ENCODE results near the gene LILRB1. TPM values are rescaled to one million over a fixed set of nuclear protein-coding genes. Genes with fewer than 3 reads are reported as not detected.
A peak's percentile ranks its signal among the peaks of the same experiment; 100 is the strongest.

LILRB1 gene
- total RNA-seq, 1 experiment from 2014 or later, result not detected

GRCh38 chr19:54653181-54653809 is 23.0 kb downstream of the LILRB1 start:
- ChIA-PET POLR2A (ENCODE audit: unreplicated experiment) (no interaction called here), CTCF (interaction anchor here (0.7 kb wide), 1 partner anchor 376 kb away, joined by 3 read pairs; no protein-coding TSS in a partner anchor)
- Histone ChIP-seq H3K27ac (ENCODE audit: low read length) (no peak overlapping the region), H3K4me3 (ENCODE audit: low read length) (no peak overlapping the region), H4K20me1 (ENCODE audit: low read length) (no peaks in the 10 kb centered on the region), H2AFZ (ENCODE audit: low read length) (no peak overlapping the region), H3K9me2 (replicated peaks; ENCODE audit: low read length) (no peaks in the 10 kb centered on the region), H3F3A (ENCODE audit: low read length, unreplicated experiment) (no peaks in the 10 kb centered on the region), H3K36me3 (ENCODE audit: low read depth, low read length) (no peaks in the 10 kb centered on the region), H3K9me3 (ENCODE audit: low read length) (no peaks in the 10 kb centered on the region), H3K79me2 (ENCODE audit: low read length) (no peaks in the 10 kb centered on the region), H3K9ac (ENCODE audit: low read length) (no peak overlapping the region), H3K27me3 (ENCODE audit: low read length) (peaks cover 28% of the 10 kb centered on the region), H3K4me2 (ENCODE audit: low read length) (no peak overlapping the region), H3K4me1 (ENCODE audit: insufficient read depth, low read length) (no peaks in the 10 kb centered on the region)
- peak; percentile 56 for DNase-seq
- BruUV-seq (replicated peaks), result no TSS peak
- TF ChIP-seq, protein P1, sequence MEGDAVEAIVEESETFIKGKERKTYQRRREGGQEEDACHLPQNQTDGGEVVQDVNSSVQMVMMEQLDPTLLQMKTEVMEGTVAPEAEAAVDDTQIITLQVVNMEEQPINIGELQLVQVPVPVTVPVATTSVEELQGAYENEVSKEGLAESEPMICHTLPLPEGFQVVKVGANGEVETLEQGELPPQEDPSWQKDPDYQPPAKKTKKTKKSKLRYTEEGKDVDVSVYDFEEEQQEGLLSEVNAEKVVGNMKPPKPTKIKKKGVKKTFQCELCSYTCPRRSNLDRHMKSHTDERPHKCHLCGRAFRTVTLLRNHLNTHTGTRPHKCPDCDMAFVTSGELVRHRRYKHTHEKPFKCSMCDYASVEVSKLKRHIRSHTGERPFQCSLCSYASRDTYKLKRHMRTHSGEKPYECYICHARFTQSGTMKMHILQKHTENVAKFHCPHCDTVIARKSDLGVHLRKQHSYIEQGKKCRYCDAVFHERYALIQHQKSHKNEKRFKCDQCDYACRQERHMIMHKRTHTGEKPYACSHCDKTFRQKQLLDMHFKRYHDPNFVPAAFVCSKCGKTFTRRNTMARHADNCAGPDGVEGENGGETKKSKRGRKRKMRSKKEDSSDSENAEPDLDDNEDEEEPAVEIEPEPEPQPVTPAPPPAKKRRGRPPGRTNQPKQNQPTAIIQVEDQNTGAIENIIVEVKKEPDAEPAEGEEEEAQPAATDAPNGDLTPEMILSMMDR (conservative IDR thresholded peaks at IDR 0.05; ENCODE audit: low read depth, low read length), result peak; percentile 73
- no peak for TF ChIP-seq EZH2phosphoT487 (IDR thresholded peaks at IDR 0.05; ENCODE audit: borderline replicate concordance, low read length)
- intact Hi-C loops (cut with micrococcal nuclease), result no loop called here
- peak; percentile 56 for ATAC-seq

DNA sequence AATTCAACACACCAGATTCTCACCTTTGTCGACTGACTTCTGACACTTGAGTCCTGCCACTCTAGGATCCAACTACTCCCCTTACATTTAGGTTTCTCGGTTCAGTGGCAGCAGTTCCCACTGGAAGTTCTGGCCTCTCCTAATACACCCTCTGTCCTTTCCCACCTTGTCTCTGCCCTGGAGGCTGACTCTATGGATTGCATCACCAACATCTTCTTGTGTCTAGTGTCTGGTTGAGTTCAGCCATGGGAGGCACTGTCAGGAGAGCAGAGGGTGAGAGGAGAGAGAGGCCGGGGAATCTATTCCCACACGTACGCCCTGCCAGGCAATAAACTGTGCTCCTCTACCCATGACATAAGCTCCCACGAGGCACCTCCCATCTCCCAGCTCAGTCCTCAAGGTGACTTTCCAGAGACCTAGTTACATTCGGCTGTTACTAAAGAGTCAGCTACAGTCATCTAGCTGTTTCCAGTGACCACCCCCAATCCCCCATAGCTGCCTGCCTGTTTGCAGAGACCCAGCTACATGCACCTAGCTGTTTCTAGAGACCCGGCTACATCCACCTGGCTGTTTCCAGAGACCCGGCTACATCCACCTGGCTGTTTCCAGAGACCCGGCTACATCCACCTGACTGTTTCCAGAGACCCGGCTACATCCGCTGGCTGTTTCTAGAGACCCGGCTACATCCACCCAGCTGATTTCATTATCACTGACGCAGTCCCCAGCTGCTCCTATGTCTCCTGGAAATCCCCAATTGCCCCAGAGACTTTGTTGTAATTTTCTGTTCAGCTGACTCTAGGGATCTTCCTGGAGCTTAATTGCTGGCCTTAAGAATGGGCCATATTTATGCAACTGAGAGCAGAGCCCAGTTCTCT is 24.4 kb downstream of the LILRB1 start:
- no peaks in the 10 kb centered on the region for H3K9me3 ChIP-seq (ENCODE audit: low read length)
- no peak for TF ChIP-seq EZH2 (IDR thresholded peaks at IDR 0.05; ENCODE audit: low read length, unreplicated experiment)
- TF ChIP-seq EZH2phosphoT487 (IDR thresholded peaks at IDR 0.05; ENCODE audit: borderline replicate concordance, low read length), result no peak
- TF ChIP-seq, protein P1 (conservative IDR thresholded peaks at IDR 0.05; ENCODE audit: low read depth, low read length), result no peak
- H2AFZ ChIP-seq (ENCODE audit: low read length), result no peak overlapping the region
- H3K9me2 ChIP-seq (replicated peaks; ENCODE audit: low read length), result no peaks in the 10 kb centered on the region
- DNase-seq, result no peak
- H4K20me1 ChIP-seq (ENCODE audit: low read length), result no peaks in the 10 kb centered on the region
- no peaks in the 10 kb centered on the region for H3F3A ChIP-seq (ENCODE audit: low read length, unreplicated experiment)
- no peak overlapping the region for H3K4me2 ChIP-seq (ENCODE audit: low read length)
- H3K9ac ChIP-seq (ENCODE audit: low read length), result no peak overlapping the region
- BruUV-seq (replicated peaks), result no TSS peak
- no peak overlapping the region for H3K27ac ChIP-seq (ENCODE audit: low read length)
- no peak for ATAC-seq
- ChIA-PET CTCF (no interaction called here), POLR2A (ENCODE audit: unreplicated experiment) (no interaction called here)
- no peaks in the 10 kb centered on the region for H3K79me2 ChIP-seq (ENCODE audit: low read length)
- intact Hi-C loops (cut with micrococcal nuclease), result no loop called here
- no peaks in the 10 kb centered on the region for H3K36me3 ChIP-seq (ENCODE audit: low read depth, low read length)
- H3K27me3 ChIP-seq (ENCODE audit: low read length), result peaks cover 22% of the 10 kb centered on the region
- H3K4me3 ChIP-seq (ENCODE audit: low read length), result no peak overlapping the region
- H3K4me1 ChIP-seq (ENCODE audit: insufficient read depth, low read length), result no peaks in the 10 kb centered on the region

DNA sequence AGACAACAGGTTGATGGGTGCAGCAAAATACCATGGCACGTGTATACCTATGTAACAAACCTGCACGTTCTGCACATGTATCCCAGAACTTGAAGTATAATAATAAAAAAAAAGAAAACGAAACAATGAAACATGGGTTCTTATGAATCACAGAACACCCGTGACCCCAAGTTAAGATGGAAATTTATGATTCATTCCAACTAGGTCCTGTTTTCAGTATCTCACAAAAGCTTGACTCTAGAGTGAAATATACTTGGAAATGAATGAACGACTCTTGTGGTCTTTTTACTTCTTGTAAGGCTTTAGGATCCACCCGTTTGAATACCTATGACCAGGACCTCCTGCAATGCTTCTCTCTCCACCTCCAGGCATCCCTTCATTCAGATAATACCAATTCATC is 29.0 kb downstream of the LILRB1 start:
- no peak for DNase-seq
- Histone ChIP-seq H3K4me2 (ENCODE audit: low read length) (no peak overlapping the region), H2AFZ (ENCODE audit: low read length) (no peak overlapping the region), H3K9me3 (ENCODE audit: low read length) (no peaks in the 10 kb centered on the region), H3K4me1 (ENCODE audit: insufficient read depth, low read length) (no peaks in the 10 kb centered on the region), H3K36me3 (ENCODE audit: low read depth, low read length) (no peaks in the 10 kb centered on the region), H3K27ac (ENCODE audit: low read length) (no peak overlapping the region), H3K27me3 (ENCODE audit: low read length) (peaks cover 55% of the 10 kb centered on the region), H3K9me2 (replicated peaks; ENCODE audit: low read length) (no peaks in the 10 kb centered on the region), H3F3A (ENCODE audit: low read length, unreplicated experiment) (no peaks in the 10 kb centered on the region), H3K4me3 (ENCODE audit: low read length) (no peak overlapping the region), H4K20me1 (ENCODE audit: low read length) (no peaks in the 10 kb centered on the region), H3K79me2 (ENCODE audit: low read length) (no peaks in the 10 kb centered on the region), H3K9ac (ENCODE audit: low read length) (no peak overlapping the region)
- intact Hi-C loops (cut with micrococcal nuclease), result no loop called here
- CTCF ChIA-PET, result no interaction called here
- BruUV-seq (replicated peaks), result no TSS peak
- ATAC-seq, result no peak
- TF ChIP-seq EZH2 (IDR thresholded peaks at IDR 0.05; ENCODE audit: low read length, unreplicated experiment) (no peak), EZH2phosphoT487 (IDR thresholded peaks at IDR 0.05; ENCODE audit: borderline replicate concordance, low read length) (no peak)
- TF ChIP-seq, protein P1 (conservative IDR thresholded peaks at IDR 0.05; ENCODE audit: low read depth, low read length), result no peak
- POLR2A ChIA-PET (ENCODE audit: unreplicated experiment), result no interaction called here
